Measurements from ENCODE around the gene PSRC1. TPM values are rescaled to one million over a fixed set of nuclear protein-coding genes. Genes with fewer than 3 reads are reported as not detected.

The PSRC1 gene
- total and polyA plus RNA-seq, 2 experiments from 2014 or later = 55.0 to 61.1 TPM

DNA sequence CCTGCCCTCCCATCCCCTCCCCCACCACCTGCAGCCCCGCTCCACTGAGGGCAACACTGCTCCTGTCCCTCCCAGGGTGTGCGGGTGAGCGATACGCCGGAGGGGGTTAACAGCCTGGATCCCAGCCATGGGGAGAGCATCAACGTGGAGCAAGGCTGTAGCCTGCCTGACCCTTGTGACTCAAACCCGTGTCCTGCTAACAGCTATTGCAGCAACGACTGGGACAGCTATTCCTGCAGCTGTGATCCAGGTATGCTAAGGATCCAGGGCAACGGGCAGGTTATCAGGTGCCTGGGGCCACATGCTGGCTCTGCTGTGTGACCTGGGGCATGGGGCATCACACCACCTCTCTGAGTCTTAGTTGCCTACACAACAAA lies 18.6 kb downstream of the PSRC1 start:
- Histone ChIP-seq H3K9me2 (ENCODE audit: insufficient read depth) (no peaks in the 10 kb centered on the region), H3K36me3 (ENCODE audit: insufficient read depth) (no peaks in the 10 kb centered on the region; the same call in 1 of the 2 replicates), H2AFZ (no peak overlapping the region), H4K20me1 (replicated peaks; ENCODE audit: insufficient read depth) (no peaks in the 10 kb centered on the region), H3K79me2 (replicated peaks; ENCODE audit: insufficient read depth) (no peaks in the 10 kb centered on the region), H3K4me3 (no peak overlapping the region), H3K27me3 (ENCODE audit: insufficient read depth) (no peaks in the 10 kb centered on the region), H3K4me1 (ENCODE audit: insufficient read depth) (no peaks in the 10 kb centered on the region; the same call in 1 of the 2 replicates), H3F3A (replicated peaks; ENCODE audit: low read depth) (0 out of 2 replicates have a peak, but pooled peaks cover 5% of the 10 kb centered on the region), H3K4me2 (no peak overlapping the region), H3K27ac (ENCODE audit: low read depth) (no peak overlapping the region)
- no peak overlapping the region for H3K4me3 Mint-ChIP-seq
- peaks cover 6% of the 10 kb centered on the region; the same call in 2 of the 3 replicates for H3K36me3 Mint-ChIP-seq (ENCODE audit: low read depth)
- H3K9me3 Mint-ChIP-seq = no peaks in the 10 kb centered on the region; the same call in 1 of the 3 replicates
- TF ChIP-seq EZH2phosphoT487 (IDR thresholded peaks at IDR 0.05; ENCODE audit: unreplicated experiment) (no peak), POLR2AphosphoS5 (IDR thresholded peaks at IDR 0.05; ENCODE audit: low read depth) (no peak), ZNF114 (CRISPR knock-in tag; IDR thresholded peaks at IDR 0.05) (no peak), EZH2 (IDR thresholded peaks at IDR 0.05; ENCODE audit: low read depth, unreplicated experiment) (no peak), ZNF331 (CRISPR knock-in tag; IDR thresholded peaks at IDR 0.05; ENCODE audit: low read depth) (no peak), JUNB (IDR thresholded peaks at IDR 0.05; ENCODE audit: unreplicated experiment) (no peak), STAT1 (IDR thresholded peaks at IDR 0.05; ENCODE audit: unreplicated experiment) (no peak), NANOG (IDR thresholded peaks at IDR 0.05; ENCODE audit: borderline replicate concordance) (no peak), CREB1 (CRISPR knock-in tag; IDR thresholded peaks at IDR 0.05; ENCODE audit: low read depth) (no peak)
- TF ChIP-seq, protein P1, sequence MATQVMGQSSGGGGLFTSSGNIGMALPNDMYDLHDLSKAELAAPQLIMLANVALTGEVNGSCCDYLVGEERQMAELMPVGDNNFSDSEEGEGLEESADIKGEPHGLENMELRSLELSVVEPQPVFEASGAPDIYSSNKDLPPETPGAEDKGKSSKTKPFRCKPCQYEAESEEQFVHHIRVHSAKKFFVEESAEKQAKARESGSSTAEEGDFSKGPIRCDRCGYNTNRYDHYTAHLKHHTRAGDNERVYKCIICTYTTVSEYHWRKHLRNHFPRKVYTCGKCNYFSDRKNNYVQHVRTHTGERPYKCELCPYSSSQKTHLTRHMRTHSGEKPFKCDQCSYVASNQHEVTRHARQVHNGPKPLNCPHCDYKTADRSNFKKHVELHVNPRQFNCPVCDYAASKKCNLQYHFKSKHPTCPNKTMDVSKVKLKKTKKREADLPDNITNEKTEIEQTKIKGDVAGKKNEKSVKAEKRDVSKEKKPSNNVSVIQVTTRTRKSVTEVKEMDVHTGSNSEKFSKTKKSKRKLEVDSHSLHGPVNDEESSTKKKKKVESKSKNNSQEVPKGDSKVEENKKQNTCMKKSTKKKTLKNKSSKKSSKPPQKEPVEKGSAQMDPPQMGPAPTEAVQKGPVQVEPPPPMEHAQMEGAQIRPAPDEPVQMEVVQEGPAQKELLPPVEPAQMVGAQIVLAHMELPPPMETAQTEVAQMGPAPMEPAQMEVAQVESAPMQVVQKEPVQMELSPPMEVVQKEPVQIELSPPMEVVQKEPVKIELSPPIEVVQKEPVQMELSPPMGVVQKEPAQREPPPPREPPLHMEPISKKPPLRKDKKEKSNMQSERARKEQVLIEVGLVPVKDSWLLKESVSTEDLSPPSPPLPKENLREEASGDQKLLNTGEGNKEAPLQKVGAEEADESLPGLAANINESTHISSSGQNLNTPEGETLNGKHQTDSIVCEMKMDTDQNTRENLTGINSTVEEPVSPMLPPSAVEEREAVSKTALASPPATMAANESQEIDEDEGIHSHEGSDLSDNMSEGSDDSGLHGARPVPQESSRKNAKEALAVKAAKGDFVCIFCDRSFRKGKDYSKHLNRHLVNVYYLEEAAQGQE (IDR thresholded peaks at IDR 0.05; ENCODE audit: unreplicated experiment) = no peak
- TF ChIP-seq, protein P2, sequence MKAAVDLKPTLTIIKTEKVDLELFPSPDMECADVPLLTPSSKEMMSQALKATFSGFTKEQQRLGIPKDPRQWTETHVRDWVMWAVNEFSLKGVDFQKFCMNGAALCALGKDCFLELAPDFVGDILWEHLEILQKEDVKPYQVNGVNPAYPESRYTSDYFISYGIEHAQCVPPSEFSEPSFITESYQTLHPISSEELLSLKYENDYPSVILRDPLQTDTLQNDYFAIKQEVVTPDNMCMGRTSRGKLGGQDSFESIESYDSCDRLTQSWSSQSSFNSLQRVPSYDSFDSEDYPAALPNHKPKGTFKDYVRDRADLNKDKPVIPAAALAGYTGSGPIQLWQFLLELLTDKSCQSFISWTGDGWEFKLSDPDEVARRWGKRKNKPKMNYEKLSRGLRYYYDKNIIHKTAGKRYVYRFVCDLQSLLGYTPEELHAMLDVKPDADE (IDR thresholded peaks at IDR 0.05) = no peak
- TF ChIP-seq, protein P3, sequence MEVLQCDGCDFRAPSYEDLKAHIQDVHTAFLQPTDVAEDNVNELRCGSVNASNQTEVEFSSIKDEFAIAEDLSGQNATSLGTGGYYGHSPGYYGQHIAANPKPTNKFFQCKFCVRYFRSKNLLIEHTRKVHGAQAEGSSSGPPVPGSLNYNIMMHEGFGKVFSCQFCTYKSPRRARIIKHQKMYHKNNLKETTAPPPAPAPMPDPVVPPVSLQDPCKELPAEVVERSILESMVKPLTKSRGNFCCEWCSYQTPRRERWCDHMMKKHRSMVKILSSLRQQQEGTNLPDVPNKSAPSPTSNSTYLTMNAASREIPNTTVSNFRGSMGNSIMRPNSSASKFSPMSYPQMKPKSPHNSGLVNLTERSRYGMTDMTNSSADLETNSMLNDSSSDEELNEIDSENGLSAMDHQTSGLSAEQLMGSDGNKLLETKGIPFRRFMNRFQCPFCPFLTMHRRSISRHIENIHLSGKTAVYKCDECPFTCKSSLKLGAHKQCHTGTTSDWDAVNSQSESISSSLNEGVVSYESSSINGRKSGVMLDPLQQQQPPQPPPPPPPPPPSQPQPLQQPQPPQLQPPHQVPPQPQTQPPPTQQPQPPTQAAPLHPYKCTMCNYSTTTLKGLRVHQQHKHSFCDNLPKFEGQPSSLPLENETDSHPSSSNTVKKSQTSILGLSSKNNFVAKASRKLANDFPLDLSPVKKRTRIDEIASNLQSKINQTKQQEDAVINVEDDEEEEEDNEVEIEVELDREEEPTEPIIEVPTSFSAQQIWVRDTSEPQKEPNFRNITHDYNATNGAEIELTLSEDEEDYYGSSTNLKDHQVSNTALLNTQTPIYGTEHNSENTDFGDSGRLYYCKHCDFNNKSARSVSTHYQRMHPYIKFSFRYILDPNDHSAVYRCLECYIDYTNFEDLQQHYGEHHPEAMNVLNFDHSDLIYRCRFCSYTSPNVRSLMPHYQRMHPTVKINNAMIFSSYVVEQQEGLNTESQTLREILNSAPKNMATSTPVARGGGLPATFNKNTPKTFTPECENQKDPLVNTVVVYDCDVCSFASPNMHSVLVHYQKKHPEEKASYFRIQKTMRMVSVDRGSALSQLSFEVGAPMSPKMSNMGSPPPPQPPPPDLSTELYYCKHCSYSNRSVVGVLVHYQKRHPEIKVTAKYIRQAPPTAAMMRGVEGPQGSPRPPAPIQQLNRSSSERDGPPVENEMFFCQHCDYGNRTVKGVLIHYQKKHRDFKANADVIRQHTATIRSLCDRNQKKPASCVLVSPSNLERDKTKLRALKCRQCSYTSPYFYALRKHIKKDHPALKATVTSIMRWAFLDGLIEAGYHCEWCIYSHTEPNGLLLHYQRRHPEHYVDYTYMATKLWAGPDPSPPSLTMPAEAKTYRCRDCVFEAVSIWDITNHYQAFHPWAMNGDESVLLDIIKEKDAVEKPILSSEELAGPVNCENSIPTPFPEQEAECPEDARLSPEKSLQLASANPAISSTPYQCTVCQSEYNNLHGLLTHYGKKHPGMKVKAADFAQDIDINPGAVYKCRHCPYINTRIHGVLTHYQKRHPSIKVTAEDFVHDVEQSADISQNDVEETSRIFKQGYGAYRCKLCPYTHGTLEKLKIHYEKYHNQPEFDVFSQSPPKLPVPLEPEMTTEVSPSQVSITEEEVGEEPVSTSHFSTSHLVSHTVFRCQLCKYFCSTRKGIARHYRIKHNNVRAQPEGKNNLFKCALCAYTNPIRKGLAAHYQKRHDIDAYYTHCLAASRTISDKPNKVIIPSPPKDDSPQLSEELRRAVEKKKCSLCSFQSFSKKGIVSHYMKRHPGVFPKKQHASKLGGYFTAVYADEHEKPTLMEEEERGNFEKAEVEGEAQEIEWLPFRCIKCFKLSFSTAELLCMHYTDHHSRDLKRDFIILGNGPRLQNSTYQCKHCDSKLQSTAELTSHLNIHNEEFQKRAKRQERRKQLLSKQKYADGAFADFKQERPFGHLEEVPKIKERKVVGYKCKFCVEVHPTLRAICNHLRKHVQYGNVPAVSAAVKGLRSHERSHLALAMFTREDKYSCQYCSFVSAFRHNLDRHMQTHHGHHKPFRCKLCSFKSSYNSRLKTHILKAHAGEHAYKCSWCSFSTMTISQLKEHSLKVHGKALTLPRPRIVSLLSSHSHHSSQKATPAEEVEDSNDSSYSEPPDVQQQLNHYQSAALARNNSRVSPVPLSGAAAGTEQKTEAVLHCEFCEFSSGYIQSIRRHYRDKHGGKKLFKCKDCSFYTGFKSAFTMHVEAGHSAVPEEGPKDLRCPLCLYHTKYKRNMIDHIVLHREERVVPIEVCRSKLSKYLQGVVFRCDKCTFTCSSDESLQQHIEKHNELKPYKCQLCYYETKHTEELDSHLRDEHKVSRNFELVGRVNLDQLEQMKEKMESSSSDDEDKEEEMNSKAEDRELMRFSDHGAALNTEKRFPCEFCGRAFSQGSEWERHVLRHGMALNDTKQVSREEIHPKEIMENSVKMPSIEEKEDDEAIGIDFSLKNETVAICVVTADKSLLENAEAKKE (CRISPR knock-in tag; IDR thresholded peaks at IDR 0.05) = no peak
- TF ChIP-seq, protein P4, sequence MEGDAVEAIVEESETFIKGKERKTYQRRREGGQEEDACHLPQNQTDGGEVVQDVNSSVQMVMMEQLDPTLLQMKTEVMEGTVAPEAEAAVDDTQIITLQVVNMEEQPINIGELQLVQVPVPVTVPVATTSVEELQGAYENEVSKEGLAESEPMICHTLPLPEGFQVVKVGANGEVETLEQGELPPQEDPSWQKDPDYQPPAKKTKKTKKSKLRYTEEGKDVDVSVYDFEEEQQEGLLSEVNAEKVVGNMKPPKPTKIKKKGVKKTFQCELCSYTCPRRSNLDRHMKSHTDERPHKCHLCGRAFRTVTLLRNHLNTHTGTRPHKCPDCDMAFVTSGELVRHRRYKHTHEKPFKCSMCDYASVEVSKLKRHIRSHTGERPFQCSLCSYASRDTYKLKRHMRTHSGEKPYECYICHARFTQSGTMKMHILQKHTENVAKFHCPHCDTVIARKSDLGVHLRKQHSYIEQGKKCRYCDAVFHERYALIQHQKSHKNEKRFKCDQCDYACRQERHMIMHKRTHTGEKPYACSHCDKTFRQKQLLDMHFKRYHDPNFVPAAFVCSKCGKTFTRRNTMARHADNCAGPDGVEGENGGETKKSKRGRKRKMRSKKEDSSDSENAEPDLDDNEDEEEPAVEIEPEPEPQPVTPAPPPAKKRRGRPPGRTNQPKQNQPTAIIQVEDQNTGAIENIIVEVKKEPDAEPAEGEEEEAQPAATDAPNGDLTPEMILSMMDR (conservative IDR thresholded peaks at IDR 0.05; ENCODE audit: low read depth in 2 of 2) = no peak
- no peak overlapping the region for H3K27ac Mint-ChIP-seq
- no peak for ATAC-seq
- peaks cover 16% of the 10 kb centered on the region for H3K4me1 Mint-ChIP-seq
- no peak for DNase-seq (ENCODE audit: low spot score)
- peaks cover 10% of the 10 kb centered on the region for H3K27me3 Mint-ChIP-seq (ENCODE audit: insufficient read depth, low read depth, poor library complexity)

Measured in GM23338 (cell line).